Esophagus squamous epithelium (tissue), 5 donors: ENCODE results near the gene FCHSD2. TPM values are rescaled to one million over a fixed set of nuclear protein-coding genes. Genes with fewer than 3 reads are reported as not detected.

Experiments used
- DNase-seq: peaks from one replicate; lab custom pipeline; 2025; lab: John Stamatoyannopoulos, UW
- H3K27ac ChIP-seq, 4 donors: fragments of 200-600 bp; sonication (generic); one replicate each; pipeline ENCODE4 v1.5.1; 2016 to 2019; ENCODE audit warnings: mild to moderate bottlenecking in 1 of 4
- H3K27me3 ChIP-seq, 4 donors: fragments of 200-600 bp; sonication (generic); 1 replicate in 3 of 4; 2 replicates in 1 of 4; pipeline versions ENCODE4 v1.5.1 to v1.6.0; 2017 to 2021; ENCODE audit warnings: antibody characterized with exemption in 1 of 4
- H3K36me3 ChIP-seq, 3 donors: fragments of 200-600 bp; sonication (generic); one replicate each; pipeline ENCODE4 v1.5.1; 2016 to 2019
- H3K4me1 ChIP-seq, 3 donors: fragments of 200-600 bp; sonication (generic); one replicate each; pipeline ENCODE4 v1.5.1; 2017 to 2019
- H3K4me3 ChIP-seq, 4 donors: fragments of 200-600 bp; sonication (generic); 1 replicate in 3 of 4; 2 replicates in 1 of 4; pipeline ENCODE4 v1.5.1; 2016 to 2019; ENCODE audit warnings: mild to moderate bottlenecking in 2 of 4, moderate library complexity in 1 of 4
- H3K9me3 ChIP-seq, 3 donors: fragments of 200-600 bp; sonication (generic); one replicate each; pipeline ENCODE4 v1.5.1; 2016 to 2019
- POLR2A ChIP-seq, 4 donors: fragments of 450-650 bp; IDR thresholded peaks; one replicate each; pipeline ENCODE4 v1.6.1; 2017; ENCODE audit warnings: antibody characterized with exemption in 4 of 4, mild to moderate bottlenecking in 4 of 4, moderate library complexity in 3 of 4
- WGBS, 2 donors: methylation state at CpG; one replicate each; pipeline ENCODE4 v1.1.5; 2018; 5-methylcytosine and 5-hydroxymethylcytosine counted together
- intact Hi-C: fragments of 100-400 bp; cut with DNase I; formaldehyde crosslinking; loops from one replicate; pipeline ENCODE4 v1.15.0; 2022
- total RNA-seq, 4 donors: library from RNA; depleted of rRNA; stranded (reverse); fragments of >200 nt; gene quantifications; one replicate each; pipeline ENCODE4 v1.1.0, GENCODE V29; 2016
- TF ChIP-seq, protein P1 (sequence below), 6 experiments: fragments of 450-650 bp in 4 of 6; fragments of 200-600 bp in 2 of 6; sonication (generic) in 2 of 6; IDR thresholded peaks; one replicate each; pipeline ENCODE4 v1.5.1; 2016 to 2019; ENCODE audit warnings: antibody characterized with exemption in 6 of 6, mild to moderate bottlenecking in 4 of 6, moderate library complexity in 4 of 6
- donor health status: DM: yes; HTN: yes; CAD: no.

The FCHSD2 gene
- total RNA-seq, 4 donors from 2014 or later, result 4.1 to 12.8 (median 6.8) TPM

DNA sequence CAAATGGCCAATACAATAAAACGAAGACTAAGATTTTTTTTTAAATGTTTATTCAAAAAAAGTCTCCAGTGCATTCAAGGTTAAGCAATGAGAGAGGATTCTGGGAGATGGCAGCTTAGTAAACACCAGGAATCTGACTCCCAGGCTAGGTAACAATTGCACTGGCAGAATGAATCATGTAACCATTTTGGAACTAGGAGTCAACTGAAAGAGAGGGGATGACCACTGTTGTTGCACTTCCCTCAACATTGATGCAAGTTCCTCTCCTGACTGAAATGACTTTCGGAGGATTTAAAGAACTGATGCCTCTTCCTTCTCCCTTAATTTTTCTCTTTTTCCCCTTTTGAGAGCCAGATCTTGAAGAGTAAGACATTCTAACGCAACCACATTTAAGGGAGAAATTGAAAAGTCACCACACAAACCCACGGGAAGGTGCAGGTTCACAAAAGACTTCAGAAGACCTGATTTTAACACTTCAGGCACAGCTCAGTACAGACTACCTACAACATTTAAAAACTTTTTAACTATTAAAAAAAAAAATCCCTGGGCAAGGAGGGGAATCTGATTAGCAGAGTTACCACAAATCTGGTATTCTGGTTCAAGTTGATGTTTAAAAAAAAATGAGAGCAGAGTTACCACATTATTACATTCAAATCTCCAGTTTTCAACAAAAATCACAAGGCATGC, 56.8 kb downstream of the FCHSD2 start:
- 66 to 87% methylated on average over 4 of the region's 4 CpGs for WGBS, 2 donors
- no peak for DNase-seq
- intact Hi-C loops, result no loop called here
- H3K4me3 ChIP-seq, result no peak overlapping the region
- no peaks in the 10 kb centered on the region for H3K9me3 ChIP-seq
- H3K36me3 ChIP-seq, result peaks cover 0 to 10% (median 0%) of the 10 kb centered on the region in 3 donors
- H3K27ac ChIP-seq, result no peak overlapping the region
- H3K27me3 ChIP-seq, result no peaks in the 10 kb centered on the region
- TF ChIP-seq POLR2A (IDR thresholded peaks at IDR 0.05), result no peak
- TF ChIP-seq, protein P1, sequence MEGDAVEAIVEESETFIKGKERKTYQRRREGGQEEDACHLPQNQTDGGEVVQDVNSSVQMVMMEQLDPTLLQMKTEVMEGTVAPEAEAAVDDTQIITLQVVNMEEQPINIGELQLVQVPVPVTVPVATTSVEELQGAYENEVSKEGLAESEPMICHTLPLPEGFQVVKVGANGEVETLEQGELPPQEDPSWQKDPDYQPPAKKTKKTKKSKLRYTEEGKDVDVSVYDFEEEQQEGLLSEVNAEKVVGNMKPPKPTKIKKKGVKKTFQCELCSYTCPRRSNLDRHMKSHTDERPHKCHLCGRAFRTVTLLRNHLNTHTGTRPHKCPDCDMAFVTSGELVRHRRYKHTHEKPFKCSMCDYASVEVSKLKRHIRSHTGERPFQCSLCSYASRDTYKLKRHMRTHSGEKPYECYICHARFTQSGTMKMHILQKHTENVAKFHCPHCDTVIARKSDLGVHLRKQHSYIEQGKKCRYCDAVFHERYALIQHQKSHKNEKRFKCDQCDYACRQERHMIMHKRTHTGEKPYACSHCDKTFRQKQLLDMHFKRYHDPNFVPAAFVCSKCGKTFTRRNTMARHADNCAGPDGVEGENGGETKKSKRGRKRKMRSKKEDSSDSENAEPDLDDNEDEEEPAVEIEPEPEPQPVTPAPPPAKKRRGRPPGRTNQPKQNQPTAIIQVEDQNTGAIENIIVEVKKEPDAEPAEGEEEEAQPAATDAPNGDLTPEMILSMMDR (IDR thresholded peaks at IDR 0.05), result no peak
- peaks cover 0 to 6% (median 0%) of the 10 kb centered on the region in 3 donors for H3K4me1 ChIP-seq

DNA sequence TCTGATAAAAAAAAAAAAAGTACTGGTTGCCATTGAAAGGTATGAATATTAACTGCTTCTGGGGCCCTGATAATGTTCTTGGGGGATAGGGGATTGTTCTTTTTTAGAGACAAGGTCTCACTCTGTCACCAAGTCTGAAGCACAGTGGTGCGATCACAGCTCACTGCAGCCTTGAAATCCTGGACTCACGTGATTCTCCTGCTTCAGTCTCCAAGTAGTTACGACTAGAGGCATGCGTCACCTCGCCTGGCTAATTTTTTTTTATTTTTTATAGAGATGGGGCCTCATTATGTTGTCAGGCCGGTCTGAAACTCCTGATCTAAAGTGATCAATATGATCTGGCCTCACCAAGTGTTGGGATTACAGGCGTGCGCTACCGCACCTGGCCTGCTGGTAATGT, 63.5 kb downstream of the FCHSD2 start:
- intact Hi-C loops, result no loop called here
- Histone ChIP-seq H3K4me3 (no peak overlapping the region), H3K9me3 (no peaks in the 10 kb centered on the region), H3K27ac (no peak overlapping the region), H3K36me3 (peaks cover 0 to 18% (median 0%) of the 10 kb centered on the region in 3 donors), H3K4me1 (peaks cover 0 to 5% (median 0%) of the 10 kb centered on the region in 3 donors), H3K27me3 (no peaks in the 10 kb centered on the region)
- WGBS, 2 donors, result 96 to 97% methylated on average over 9 of the region's 9 CpGs
- TF ChIP-seq POLR2A (IDR thresholded peaks at IDR 0.05), result no peak
- TF ChIP-seq, protein P1 (IDR thresholded peaks at IDR 0.05), result no peak
- no peak for DNase-seq

DNA sequence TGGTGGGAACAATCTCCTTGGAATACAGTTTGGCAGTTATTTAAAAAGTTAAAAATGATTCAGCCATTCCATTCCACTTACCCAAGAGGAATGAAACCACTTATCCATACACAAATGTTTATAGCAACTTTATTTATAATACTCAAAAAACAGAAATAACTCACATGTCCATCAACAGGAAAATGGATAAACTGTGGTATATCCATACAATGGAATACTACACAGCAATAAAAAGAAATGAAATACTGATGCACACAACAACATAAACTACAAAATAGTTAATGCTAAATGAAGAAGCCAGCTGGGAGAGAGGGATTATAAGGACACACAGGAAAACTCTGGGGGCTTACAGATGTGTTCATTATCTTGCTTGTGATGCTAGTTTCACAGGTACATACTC, 64.7 kb downstream of the FCHSD2 start:
- Histone ChIP-seq H3K4me3 (no peak overlapping the region), H3K36me3 (peaks cover 0 to 11% (median 0%) of the 10 kb centered on the region in 3 donors), H3K27me3 (no peaks in the 10 kb centered on the region), H3K27ac (no peak overlapping the region), H3K4me1 (peaks cover 0 to 17% (median 0%) of the 10 kb centered on the region in 3 donors), H3K9me3 (no peaks in the 10 kb centered on the region)
- no peak for DNase-seq
- TF ChIP-seq, protein P1 (IDR thresholded peaks at IDR 0.05), result no peak
- TF ChIP-seq POLR2A (IDR thresholded peaks at IDR 0.05), result no peak
- intact Hi-C loops, result no loop called here

DNA sequence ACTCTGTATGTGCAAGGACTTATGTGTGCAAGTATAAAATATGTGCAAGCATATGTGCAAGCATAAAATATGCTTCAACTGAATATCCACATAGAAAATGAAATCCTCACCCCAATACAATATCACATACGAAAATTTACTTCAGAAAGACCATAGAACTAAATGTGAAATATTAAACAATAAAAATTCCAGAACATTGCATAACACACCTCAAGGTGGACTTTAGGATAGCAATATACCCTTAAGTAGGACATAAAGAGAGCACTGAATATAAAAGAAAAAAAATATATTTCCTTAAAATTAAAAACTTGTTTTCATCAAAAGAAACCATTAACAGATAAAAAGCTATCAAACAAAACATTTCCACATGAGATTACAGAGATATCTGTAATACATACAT, 67.8 kb downstream of the FCHSD2 start:
- Histone ChIP-seq H3K27me3 (no peaks in the 10 kb centered on the region), H3K9me3 (no peaks in the 10 kb centered on the region), H3K27ac (no peak overlapping the region), H3K36me3 (peaks cover 0 to 8% (median 0%) of the 10 kb centered on the region in 3 donors), H3K4me3 (no peak overlapping the region), H3K4me1 (peaks cover 0 to 21% (median 0%) of the 10 kb centered on the region in 3 donors)
- 70 to 83% methylated on average over 1 of the region's 1 CpG for WGBS, 2 donors
- intact Hi-C loops, result no loop called here
- TF ChIP-seq, protein P1 (IDR thresholded peaks at IDR 0.05), result no peak
- no peak for TF ChIP-seq POLR2A (IDR thresholded peaks at IDR 0.05)
- DNase-seq, result no peak

DNA sequence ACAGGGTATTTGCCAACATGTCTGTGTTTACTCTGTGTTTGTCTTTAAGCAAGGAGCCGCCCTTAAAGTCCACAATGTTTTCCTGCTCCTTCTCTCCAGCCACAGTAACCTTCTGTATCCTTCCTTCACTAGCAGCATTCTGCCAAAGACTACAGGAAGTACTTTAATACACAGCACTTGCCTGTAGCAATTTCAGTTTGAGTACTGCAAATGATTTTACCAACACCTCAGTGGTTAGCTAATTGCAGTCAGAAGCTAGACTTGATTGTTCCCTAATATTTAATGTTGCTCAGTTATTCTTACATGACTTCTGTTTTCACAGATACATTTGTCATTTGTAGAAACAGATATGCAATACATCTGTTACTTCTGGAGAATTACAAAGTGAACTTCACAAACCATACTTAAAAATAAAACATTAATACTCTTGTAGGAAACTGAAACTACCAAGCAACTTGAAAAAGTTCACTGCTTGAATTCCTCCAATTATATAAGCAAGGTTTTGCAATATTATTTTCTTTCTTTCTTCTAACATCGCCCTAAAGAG, 69.1 kb downstream of the FCHSD2 start:
- Histone ChIP-seq H3K4me1 (peaks cover 0 to 21% (median 0%) of the 10 kb centered on the region in 3 donors), H3K36me3 (peaks cover 0 to 5% (median 0%) of the 10 kb centered on the region in 3 donors), H3K4me3 (peak overlapping the region in 2 of 4 donors; percentile 5 to 22), H3K27me3 (no peaks in the 10 kb centered on the region), H3K27ac (peak overlapping the region; percentile 1 to 42 (median 25)), H3K9me3 (no peaks in the 10 kb centered on the region)
- no peak for TF ChIP-seq POLR2A (IDR thresholded peaks at IDR 0.05)
- TF ChIP-seq, protein P1 (IDR thresholded peaks at IDR 0.05), result no peak
- 11 to 19% methylated on average over 2 of the region's 2 CpGs for WGBS, 2 donors
- no peak for DNase-seq
- intact Hi-C loops, result no loop called here
